ENCODE measurements around the gene STARD7. TPM values are rescaled to one million over a fixed set of nuclear protein-coding genes. Genes with fewer than 3 reads are reported as not detected.

Gene STARD7
- total and polyA plus RNA-seq, 10 of the 15 experiments (the other 5 are each of a cell fraction or from before 2014, with no cell fraction given) = 85.4 to 237 (median 153) TPM

GRCh38 chr2:96148410-96149217 is 60.0 kb downstream of the STARD7 start (continued):
- TF ChIP-seq ZBTB11 (CRISPR knock-in tag; IDR thresholded peaks at IDR 0.05) = no peak
- no peak for TF ChIP-seq NRF1 (conservative IDR thresholded peaks at IDR 0.05; ENCODE audit: low read depth, low read length)
- no peak for TF ChIP-seq POLR2A (IDR thresholded peaks at IDR 0.05; ENCODE audit: low read depth, low read length)
- peak; percentile 60; the same call in 1 of the 2 replicates for TF ChIP-seq RELB (IDR thresholded peaks at IDR 0.05; ENCODE audit: low read depth)
- TF ChIP-seq YBX1 (IDR thresholded peaks at IDR 0.05) = no peak
- 0 out of 2 replicates have a peak, but pooled peaks have one; percentile 84 for TF ChIP-seq STAT1 (conservative IDR thresholded peaks at IDR 0.05)
- TF ChIP-seq MTA3 (IDR thresholded peaks at IDR 0.05; ENCODE audit: borderline replicate concordance, low read length) = no peak
- peak; percentile 54 for TF ChIP-seq KLF5 (IDR thresholded peaks at IDR 0.05; ENCODE audit: partially characterized antibody)
- TF ChIP-seq BMI1 (IDR thresholded peaks at IDR 0.05; ENCODE audit: borderline replicate concordance) = no peak
- no peak for TF ChIP-seq PML (IDR thresholded peaks at IDR 0.05; ENCODE audit: low read length)
- no peak for TF ChIP-seq BRCA1 (IDR thresholded peaks at IDR 0.05; ENCODE audit: low read depth, low read length)
- no peak for TF ChIP-seq RAD21 (IDR thresholded peaks at IDR 0.05; ENCODE audit: insufficient read depth, low read depth, low read length)
- TF ChIP-seq HDAC6 (IDR thresholded peaks at IDR 0.05; ENCODE audit: unreplicated experiment) = no peak
- 0 out of 2 replicates have a peak, but pooled peaks have one; percentile 25 for TF ChIP-seq SMARCA5 (IDR thresholded peaks at IDR 0.05)
- TF ChIP-seq CHD1 (IDR thresholded peaks at IDR 0.05; ENCODE audit: low read depth, low read length) = no peak
- TF ChIP-seq ESRRA (IDR thresholded peaks at IDR 0.05; ENCODE audit: low read length) = no peak
- no peak for TF ChIP-seq NFXL1 (IDR thresholded peaks at IDR 0.05; ENCODE audit: borderline replicate concordance)
- no peak for TF ChIP-seq MEF2A (IDR thresholded peaks at IDR 0.05; ENCODE audit: insufficient read depth, low read depth, low read length)
- peak; percentile 67; the same call in 1 of the 2 replicates for TF ChIP-seq MTA2 (IDR thresholded peaks at IDR 0.05; ENCODE audit: low read depth)
- no peak for TF ChIP-seq POU2F2 (IDR thresholded peaks at IDR 0.05; ENCODE audit: borderline replicate concordance, low read depth, low read length)
- no peak for TF ChIP-seq FOXM1 (IDR thresholded peaks at IDR 0.05; ENCODE audit: low read depth, low read length)
- 0 out of 2 replicates have a peak, but pooled peaks have one; percentile 74 for TF ChIP-seq RB1 (IDR thresholded peaks at IDR 0.05; ENCODE audit: borderline replicate concordance)
- peak; percentile 82; the same call in 1 of the 2 replicates for TF ChIP-seq DPF2 (IDR thresholded peaks at IDR 0.05)
- no peak for TF ChIP-seq HSF1 (IDR thresholded peaks at IDR 0.05; ENCODE audit: low read depth, low read length)
- TF ChIP-seq EP300 (IDR thresholded peaks at IDR 0.05; ENCODE audit: borderline replicate concordance in 1 of 2, control insufficient read depth in 1 of 2, low read depth in 2 of 2, low read length in 2 of 2) = peak; percentile 82 to 89; a peak in 3 of 4 replicates
- no peak for TF ChIP-seq SIX5 (IDR thresholded peaks at IDR 0.05; ENCODE audit: low read depth, low read length, severe bottlenecking)

Measured in GM12878 (cell line).